ENCODE measurements around the gene BAIAP2L2.
"Not testable (repeated sequence)": the region's sequence is repeated elsewhere in the genome, so short reads cannot be mapped to it uniquely, and the experiment has no call there.

The BAIAP2L2 gene, protein sequence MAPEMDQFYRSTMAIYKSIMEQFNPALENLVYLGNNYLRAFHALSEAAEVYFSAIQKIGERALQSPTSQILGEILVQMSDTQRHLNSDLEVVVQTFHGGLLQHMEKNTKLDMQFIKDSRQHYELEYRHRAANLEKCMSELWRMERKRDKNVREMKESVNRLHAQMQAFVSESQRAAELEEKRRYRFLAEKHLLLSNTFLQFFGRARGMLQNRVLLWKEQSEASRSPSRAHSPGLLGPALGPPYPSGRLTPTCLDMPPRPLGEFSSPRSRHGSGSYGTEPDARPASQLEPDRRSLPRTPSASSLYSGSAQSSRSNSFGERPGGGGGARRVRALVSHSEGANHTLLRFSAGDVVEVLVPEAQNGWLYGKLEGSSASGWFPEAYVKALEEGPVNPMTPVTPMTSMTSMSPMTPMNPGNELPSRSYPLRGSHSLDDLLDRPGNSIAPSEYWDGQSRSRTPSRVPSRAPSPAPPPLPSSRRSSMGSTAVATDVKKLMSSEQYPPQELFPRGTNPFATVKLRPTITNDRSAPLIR

DNA sequence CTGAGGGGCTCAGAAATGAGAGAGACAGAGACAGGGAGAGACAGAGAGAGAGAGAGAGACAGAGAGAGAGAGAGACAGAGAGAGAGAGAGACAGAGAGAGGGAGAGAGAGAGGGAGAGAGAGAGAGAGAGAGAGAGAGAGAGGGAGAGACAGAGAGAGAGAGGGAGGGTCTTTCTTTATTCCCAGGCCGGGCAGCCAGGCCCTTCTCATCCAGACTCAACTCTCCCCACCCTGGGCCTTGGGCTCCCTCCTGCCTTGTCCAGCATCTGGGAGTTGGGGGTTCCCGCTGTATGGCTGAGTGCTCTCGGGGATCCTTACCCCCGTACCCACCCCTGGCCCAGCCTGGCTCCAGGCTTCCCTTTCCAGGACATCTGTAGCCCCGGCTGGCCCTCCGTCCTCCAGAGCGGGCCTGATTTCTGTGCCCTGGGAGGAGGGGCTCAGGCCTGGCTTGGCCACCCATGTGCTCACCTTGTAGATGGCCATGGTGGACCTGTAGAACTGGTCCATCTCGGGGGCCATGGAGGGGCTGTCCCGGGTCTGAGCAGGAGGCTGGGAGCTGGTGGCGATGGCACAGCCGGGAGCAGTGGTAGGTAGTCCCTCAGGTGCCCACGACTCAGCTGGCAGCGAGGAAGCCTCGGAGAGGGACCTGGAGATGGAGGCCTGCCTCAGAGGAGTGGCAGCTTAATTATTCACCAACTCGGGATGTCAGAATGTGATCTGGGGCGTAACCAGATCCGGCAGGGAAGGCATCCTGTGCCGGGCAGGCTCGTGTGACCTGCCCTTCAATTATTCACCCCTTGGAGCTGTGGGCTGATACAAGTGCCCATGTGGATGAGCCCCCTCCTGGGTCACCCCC lies at the start of gene BAIAP2L2:
Gene BAIAP2L2 (minus strand): TSS at position 677 of the 855 bp plus-strand sequence. CDS start 159 bp downstream, at position 518.
- DNase-seq, result no peak

DNA sequence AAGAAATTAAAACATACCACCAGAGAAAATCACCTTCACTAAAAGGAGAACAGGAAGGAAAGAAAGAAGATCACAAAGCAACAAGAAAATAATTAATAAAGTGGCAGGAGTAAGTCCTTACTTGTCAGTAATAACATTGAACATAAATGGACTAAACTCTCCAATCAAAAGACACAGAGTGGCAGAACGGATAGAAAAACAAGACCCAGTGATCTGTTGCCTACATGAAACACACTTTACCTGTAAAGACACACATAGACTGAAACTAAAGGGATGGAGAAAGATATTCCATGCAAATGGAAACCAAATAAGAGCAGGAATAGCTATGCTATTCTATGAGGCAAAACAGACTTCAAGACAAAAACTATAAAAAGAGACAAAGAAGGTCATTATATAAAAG lies 45.2 kb upstream of the BAIAP2L2 start:
- no peak for DNase-seq

DNA sequence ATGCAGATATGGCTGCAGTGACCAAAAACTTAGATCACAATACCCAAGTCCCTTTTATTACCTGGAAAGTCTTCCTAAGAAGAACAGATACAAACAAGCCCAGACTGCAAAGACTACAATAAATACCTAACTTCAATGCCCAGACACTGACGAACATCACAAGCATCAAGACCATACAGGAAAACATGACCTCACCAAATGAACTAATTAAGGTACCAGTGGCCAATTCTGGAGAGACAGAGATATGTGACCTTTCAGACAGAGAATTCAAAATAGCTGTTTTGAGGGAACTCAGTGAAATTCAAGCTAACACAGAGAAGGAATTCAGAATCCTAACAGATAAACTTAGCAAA lies 44.1 kb upstream of the BAIAP2L2 start:
- not testable (repeated sequence) for DNase-seq

DNA sequence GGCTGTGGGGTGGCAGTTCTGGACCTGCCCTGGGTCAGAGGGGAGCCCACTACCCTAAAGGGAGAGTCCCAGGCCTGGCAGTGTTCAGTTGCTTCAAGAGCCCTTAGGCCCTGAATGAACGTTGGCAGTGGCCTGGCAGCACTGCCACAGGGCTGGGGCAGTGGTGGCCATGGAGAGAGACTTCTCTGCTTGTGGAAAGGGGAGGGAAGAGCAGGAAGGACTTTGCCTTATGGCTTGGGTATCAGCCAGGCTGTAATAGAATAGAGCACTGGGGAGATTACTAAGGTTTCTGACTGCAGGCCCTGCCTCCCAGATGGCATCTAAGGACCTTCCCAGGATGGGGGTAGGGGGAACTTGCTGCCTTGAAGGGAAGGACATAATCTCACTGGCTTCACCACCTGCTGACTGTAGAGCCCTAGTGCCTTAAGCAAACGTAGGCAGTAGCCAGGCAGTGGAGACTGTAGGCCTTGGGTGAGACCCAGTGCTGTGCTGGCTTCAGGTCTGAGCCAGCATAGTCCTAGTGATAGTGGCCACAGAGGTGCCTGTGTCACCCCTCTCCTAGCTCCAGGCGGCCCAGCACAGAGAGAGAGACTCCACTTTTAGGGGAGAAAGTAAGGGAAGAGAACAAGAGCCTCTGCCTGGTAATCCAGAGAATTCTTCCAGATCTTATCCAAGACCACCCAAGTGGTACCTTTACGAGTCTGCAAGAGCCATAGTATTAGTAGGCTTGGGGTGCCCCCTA lies 43.5 kb upstream of the BAIAP2L2 start:
- no peak for DNase-seq

DNA sequence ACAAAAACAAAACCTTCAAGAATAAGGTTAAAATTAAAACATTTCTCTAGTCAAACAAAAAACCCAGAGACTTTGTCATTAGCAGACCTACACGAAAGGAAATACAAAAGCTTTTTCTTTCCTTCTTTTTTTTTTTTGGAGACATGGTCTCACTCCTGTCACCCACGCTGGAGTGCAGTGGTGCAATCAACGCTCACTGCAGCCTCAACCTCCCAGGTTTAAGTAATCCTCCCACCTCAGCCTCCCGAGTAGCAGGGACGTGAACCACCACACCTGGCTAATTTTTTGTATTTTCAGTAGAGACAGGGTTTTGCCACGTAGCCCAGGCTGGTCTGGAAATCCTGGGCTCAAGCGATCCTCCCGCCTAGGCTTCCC lies 40.6 kb upstream of the BAIAP2L2 start:
- DNase-seq, result no peak

DNA sequence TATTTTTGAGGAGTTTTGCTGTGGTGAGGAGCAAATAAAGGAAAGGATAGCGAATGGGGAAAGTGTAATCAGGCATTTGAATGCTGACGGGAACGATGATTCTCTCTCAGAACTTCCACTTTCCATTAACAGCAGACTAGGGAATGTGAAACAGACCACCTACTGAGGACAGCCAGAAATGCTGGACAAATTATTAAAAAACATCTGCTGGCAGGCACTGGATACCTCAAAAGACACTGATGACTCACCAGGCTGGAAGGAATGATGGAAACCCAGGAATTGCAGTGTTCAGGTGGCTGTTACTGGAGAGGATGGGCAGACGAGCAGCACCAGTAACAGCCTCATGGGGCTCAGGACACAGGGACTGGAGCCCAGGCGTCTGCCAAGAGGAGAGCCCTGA lies 37.8 kb upstream of the BAIAP2L2 start:
- no peak for DNase-seq

DNA sequence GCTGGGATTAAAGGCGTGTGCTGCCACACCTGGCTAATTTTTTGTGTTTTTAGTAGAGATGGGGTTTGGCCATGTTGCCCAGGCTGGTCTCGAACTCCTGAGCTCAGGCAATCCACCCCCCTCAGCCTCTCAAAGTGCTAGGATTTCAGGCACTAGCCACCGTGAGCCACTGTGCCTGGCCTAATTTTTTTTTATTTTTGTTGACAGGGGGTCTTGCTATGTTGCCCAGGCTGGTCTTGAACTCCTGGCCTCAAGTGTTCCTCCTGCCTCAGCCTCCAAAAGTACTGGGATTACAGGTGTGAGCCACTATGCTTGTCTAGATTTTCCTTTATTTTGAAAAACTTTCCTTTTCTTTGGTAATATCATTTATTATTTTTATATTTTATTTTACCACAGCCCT lies 35.7 kb upstream of the BAIAP2L2 start:
- not testable (repeated sequence) for DNase-seq

DNA sequence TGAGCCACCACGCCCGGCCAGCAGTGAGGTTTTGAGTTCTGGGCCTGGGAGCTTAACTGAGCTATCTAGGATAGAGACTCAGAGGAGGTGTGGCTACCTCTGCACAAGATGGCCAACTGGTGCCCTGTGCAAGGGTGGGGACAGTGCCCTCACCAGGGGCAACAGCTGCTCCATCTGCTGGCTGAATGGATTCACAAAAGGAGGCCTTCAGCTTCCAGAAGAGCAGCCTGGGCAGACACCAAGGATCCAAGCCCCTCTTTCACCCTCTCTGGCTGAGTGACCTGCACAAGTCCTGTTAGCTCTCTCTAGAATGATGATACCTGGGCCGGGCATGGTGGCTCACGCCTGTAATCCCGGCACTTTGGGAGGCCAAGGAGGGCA lies 33.5 kb upstream of the BAIAP2L2 start:
- no peak for DNase-seq

DNA sequence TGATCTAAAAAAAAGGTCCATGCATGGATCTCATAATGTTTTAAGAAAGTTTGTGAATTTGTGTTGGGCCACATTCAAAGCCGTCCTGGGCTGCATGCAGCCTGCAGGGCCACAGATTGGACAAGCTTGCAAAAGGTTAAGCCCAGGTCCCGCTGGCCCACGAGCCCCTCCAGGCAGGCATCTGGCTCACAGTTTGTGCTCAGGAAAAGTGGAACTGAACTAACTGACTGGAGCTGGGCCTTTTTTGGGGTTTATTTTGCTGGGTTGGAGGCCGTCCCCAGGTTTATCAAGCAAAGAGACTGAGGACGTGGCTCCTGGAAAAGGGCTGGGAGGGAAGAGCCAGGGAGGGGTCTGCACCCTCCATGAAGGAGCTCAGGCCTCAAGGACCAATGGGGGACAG lies 32.1 kb upstream of the BAIAP2L2 start:
- DNase-seq, result no peak

DNA sequence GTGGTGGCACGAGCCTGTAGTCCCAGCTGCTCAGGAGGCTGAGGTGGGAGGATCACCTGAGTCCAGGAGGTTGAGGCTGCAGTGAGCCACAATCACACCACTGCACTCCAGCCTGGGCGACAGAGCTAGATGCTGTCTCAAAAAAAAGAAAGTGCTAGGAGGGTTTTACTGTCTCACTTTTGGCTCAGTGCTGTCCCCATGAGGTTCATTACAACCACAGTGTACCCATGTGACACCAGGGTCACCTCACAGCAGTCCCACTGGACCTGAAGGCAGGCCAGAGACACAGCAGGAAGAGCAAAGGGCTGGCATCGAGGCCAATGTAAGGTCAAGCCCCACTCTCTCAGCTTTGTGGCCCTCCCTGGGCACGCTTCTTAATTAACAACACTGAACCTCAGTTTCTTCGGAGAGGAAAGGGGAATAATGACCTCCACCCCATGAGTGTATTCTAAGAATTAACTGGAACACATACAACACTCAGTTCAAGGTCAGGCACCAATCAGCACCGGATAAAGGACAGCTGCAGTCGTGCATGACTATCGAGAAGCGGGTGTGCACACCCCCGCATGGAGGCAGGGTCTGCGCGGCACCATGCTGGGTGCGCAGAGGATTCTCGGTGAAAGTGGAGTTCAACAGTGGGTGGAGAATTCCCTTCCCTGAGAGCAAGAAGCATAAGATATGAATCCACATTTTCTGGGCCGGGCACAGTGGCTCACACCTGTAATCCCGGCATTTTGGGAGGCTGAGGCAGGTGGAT lies 30.9 kb upstream of the BAIAP2L2 start:
- DNase-seq, result no peak

DNA sequence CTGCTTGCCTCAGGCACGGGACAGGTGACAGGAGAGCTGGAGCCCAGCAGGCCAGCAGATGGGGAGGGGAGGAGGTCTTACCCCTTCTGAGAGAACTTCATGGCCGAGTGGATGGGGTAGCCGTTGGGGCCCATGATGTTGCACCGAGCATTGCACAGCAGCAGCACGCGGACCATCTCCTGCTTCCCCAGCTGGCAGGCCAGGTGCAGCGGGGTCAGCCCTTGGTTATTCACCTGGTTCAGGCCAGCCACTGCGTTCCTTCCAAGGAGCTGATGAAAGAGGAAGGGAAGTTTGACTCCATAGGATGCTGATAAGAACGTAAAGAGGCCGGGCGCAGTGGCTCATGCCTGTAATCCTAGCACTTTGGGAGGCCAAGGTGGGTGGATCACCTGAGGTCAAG lies 29.4 kb upstream of the BAIAP2L2 start:
- DNase-seq, result no peak

DNA sequence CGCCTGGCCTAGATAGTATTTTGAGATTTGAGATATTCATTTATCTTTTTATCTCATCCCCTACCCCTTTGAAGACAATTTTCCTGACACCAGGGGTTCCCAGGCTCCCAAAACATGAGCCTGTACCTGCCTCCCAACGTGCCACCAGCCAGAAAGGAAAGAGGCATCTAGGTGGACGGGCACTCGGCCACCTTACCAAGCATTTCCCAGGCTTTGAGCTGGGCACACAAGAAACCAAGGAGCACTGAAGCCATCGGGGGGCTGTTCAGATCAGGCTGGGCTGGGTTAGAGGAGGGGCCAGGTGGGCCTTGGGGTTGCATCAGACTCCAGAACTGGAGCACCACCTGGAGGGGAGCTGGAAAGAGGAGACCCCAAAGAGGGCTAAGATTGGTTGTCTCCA lies 28.5 kb upstream of the BAIAP2L2 start:
- DNase-seq, result no peak

DNA sequence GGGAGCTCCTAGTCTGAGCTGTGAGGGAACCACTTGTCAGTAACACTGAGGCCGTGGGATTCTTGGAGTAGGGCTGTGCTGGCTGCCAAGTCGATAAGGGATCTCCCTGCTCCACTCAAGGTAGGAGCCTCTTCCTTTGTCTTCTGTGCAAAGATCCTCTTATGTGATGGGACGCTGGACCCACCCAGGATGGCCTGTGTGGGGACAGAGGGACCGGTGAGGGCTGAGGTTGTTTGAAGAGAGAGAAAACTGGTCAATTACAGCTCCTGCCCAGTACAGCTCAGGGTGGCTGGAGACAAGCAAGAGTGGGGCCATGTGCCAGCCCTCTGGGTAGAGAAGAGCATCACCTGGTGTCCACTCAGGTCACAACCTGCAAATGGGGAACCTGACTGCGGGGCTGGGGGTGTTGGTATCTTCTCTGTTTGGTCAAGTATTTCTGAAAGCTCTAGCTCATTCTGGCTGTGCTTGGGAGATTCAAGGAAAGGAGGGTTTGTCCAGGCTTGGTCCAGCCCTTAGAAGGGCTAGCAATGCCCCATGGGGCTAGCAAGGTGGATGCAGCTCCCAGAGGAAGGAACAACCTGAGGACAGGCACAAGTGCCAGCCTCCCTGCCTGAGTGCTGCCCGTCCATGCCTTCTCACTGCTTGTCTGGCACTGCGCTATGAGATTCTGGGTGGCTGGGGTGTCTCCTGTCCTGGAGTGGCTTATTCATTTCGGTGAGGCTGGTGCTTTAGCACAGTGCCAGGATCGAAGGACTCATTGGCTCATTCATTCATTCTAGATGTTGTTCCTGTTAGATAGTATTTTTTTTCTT lies 27.6 kb upstream of the BAIAP2L2 start:
- no peak for DNase-seq

DNA sequence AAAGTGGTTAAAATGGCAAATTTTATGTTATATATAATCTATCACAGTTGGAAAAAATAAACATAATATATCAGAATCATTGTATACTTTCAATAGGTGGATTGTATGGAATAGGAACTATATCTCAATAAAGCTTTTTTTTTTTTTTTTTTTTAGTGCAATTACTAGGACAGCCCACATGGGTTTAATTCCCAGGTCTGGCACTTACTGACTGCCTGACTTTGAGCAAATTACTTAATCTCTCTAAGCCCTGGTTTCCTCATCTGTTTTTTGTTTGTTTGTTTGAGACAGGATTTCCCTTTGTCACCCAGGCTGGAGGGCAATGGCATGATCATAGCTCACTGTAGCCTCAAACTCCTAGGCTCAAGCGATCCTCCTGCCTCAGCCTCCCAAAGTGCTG lies 26.1 kb upstream of the BAIAP2L2 start:
- no peak for DNase-seq

DNA sequence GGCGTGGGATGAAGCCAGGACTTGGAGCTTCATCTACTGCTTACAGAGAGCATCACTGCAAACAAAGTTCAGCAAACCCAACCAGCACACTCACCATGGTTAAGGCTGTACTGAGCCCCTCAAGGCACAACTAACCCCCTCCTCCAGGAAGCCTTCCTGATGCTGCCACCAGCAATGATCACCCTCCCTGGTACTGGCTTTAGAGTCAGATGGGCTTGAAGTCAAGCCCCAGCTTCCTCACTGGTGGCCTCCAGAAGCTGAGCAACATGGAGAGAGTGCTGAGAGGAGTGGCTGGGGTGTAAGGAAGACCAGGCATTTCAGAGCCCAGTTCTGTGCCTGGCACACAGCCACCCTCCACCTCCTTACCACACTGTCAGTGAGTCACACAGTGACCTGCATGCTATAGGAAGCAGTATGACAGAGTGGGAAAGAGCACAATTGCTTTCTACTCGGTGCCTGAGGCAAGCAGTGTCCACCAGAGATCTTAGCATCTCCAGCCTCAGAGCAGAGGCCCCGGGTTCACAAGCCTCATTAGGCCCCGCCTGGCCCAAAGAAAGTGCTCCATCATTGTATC lies 24.7 kb upstream of the BAIAP2L2 start:
- DNase-seq, result no peak

DNA sequence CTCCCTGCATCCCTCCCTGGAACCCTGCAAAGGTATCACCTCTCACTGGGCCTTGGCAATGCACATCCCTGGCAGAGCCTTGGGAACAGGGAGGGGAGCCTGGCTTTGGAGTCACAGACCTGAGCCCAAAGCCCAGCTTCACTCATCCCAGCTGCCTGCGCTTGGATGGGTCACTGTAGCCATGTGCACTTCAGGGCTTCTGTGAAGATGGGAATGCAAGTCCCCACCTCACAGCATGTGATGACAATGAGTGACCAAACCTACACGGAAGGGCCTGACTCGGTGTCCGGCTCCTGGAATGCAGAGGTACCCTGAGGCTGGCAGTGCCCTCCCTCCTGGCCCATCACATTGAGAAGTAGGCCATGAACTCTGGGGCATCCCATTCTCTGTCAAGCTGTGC lies 22.8 kb upstream of the BAIAP2L2 start:
- DNase-seq, result no peak

DNA sequence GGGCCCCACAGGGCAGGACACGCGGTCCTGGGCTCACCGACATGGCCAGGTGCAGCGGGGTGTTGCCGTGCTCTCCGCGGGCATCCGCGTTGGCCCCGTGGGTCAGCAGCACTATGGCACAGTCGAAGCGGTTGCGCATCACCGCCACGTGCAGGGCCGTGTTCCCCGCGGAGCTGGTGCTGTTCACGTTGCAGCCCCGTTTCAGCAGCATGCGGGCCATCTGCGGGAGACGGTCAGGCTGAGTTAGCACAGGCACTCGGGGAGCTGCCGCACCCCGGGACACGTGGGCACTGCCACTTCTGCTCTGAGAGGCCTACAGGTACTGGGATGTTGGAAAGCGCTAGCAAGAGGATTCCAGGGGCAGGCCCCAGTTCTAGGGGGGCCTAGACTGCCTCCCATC lies 22.3 kb upstream of the BAIAP2L2 start:
- no peak for DNase-seq

DNA sequence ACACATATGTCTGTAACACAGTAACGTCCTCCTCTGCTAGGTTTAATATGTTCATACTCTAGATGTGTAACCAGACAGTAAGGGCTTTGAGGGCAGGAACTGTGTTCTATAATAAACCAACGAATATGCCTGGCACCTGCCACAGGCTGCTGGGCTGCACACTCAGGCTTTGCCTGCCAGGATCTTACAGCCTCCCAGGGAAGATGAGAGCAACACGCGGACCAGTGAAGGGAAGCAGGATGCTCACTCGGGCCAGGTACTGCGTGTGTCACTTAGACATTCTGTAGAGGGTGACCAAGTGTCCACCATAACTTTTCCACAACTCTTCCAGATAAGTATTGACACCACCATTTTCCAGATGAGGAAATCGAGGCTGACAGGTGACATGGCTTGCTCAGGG lies 21.7 kb upstream of the BAIAP2L2 start:
- no peak for DNase-seq

DNA sequence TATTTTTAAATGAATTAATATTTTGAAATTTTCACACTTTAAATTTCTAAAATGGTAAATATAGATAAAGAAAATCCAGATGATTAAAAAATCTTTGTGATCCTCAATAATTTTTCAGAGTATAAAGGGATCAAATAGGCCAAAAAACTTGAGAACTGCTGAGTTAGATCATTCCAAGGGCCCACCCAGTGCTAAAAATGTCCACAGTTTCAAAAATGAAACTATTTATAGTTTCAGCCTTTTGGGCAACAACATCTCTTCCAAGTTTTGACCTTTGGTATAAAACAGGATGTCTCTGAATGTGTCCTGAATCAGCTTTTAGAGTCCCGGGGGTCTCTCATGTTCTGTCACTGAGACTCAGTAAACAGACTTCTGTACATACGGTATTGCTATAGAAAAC lies 20.9 kb upstream of the BAIAP2L2 start:
- no peak for DNase-seq

DNA sequence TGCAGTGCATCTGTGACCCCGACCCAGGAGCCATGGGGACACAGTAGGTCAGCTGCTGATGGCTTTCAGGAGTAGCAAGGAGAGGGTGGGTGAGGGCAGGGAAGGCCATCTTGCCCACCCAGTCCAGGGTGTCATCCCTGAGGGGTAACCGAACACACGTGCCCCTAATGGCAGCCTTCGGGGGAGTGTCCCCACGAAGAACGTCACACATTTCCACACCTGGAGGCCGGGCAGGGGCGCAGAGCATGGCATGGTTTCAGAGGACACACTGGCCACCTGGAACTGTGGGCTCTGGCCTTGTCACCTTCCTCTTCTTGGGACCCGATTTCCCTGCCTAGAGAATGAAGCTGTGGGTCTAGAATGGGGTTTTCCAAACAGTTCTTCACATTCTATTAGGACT lies 19.4 kb upstream of the BAIAP2L2 start:
- DNase-seq, result no peak

DNA sequence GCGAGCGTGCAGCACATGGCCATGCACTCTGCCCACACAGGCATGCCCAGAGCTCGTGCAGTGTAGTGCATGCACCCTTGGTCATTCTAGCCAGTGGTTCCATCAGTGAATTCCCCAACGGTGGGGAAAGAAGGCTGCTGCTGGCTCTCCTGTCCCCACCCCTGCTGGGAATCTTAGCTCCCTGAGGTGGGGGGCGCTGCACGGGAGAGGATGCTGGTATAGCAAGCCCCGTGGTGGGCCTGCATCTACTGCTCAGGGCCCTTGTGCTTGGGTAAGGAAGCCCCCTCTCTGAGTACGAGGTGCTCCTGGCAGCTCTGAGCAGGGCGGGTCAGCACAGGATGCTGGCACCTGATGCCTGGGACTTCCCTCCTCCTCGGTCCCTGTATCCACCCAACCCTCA lies 18.5 kb upstream of the BAIAP2L2 start:
- DNase-seq, result no peak

Measured in hippocampal formation (tissue), 2 donors.